Neural progenitor cell (in vitro differentiated cells): ENCODE results near the gene FBXL20.

Experiments
- CTCF ChIP-seq: fragments of 200-600 bp; sonication (generic); IDR thresholded peaks from 2 replicates; pipeline ENCODE4 v1.5.1; 2017; ENCODE audit warnings: antibody characterized with exemption, mild to moderate bottlenecking
- EZH2phosphoT487 ChIP-seq: fragments of 200-600 bp; sonication (generic); IDR thresholded peaks from 2 replicates; pipeline ENCODE4 v1.6.1; 2017; ENCODE audit warnings: antibody characterized with exemption

- TF ChIP-seq CTCF (no peak), EZH2phosphoT487 (no peak)
Measured at GRCh38 chr17:39364236-39365025, 37.0 kb downstream of the FBXL20 start.
